Endothelial cell of umbilical vein (primary cell): ENCODE measurements around the gene POLR3A. TPM values are rescaled to one million over a fixed set of nuclear protein-coding genes. Genes with fewer than 3 reads are reported as not detected.
A peak's percentile ranks its signal among the peaks of the same experiment; 100 is the strongest.

Experiments
- BruUV-seq: library from RNA; stranded (reverse); fragments of 400-500 nt; replicated peaks from 2 replicates; lab custom pipeline; 2021; lab: Mats Ljungman, UMichigan
- CTCF ChIA-PET: fragments of 300-600, 350-600 bp; sonication (Branson Sonifier 250); formaldehyde crosslinking; loops from one replicate; lab custom pipeline; 2021; ENCODE audit warnings: antibody characterized with exemption, inconsistent platforms; lab: Charles Lee
- POLR2A ChIA-PET: fragments of 300-600, 350-600 bp; sonication (Branson Sonifier 250); formaldehyde crosslinking; loops from one replicate; lab custom pipeline; 2021; ENCODE audit warnings: antibody characterized with exemption, inconsistent platforms; lab: Charles Lee
- DNase-seq: peaks from one replicate; pipeline ENCODE4 v3.0.0-alpha.2; 2011; ENCODE audit warnings: low read depth, low spot score
- FAIRE-seq: peaks from 2 replicates; lab custom pipeline; 2011; peaks lifted over from hg19 to GRCh38; lab: Jason Lieb, UNC
- H2AFZ ChIP-seq: 2 replicates; pipeline ENCODE4 v1.6.0; 2012; ENCODE audit warnings: low read depth, low read length, control low read depth, inconsistent platforms
- H3K27ac ChIP-seq: 2 replicates; pipeline ENCODE4 v1.5.1; 2011; ENCODE audit warnings: low read depth, mild to moderate bottlenecking, control low read depth, low read length, moderate library complexity; ENCODE audit not compliant: insufficient read depth
- H3K27me3 ChIP-seq, 2 experiments: 2 replicates each; pipeline versions ENCODE4 v1.6.0 to v1.6.1; 2011; ENCODE audit warnings: low read length in 2 of 2, mixed read lengths in 1 of 2; ENCODE audit not compliant: control insufficient read depth in 2 of 2, insufficient read depth in 2 of 2
- H3K36me3 ChIP-seq, 2 experiments: 2 replicates in 1 of 2; 3 replicates in 1 of 2; pipeline ENCODE4 v1.5.1; 2011; ENCODE audit warnings: low read length in 2 of 2, mild to moderate bottlenecking in 1 of 2, moderate library complexity in 1 of 2; ENCODE audit not compliant: control insufficient read depth in 2 of 2, insufficient read depth in 2 of 2; ENCODE audit errors: extremely low read depth in 1 of 2
- H3K4me1 ChIP-seq: 3 replicates; pipeline ENCODE4 v1.5.1; 2011; ENCODE audit warnings: mild to moderate bottlenecking, low read length; ENCODE audit not compliant: control insufficient read depth, insufficient read depth; ENCODE audit errors: extremely low read depth
- H3K4me2 ChIP-seq: 2 replicates; pipeline ENCODE4 v1.6.1; 2011; ENCODE audit warnings: low read length, control low read depth, mixed read lengths; ENCODE audit not compliant: insufficient read depth
- H3K4me3 ChIP-seq, 3 experiments: fragments of 200-600 bp in 1 of 3; sonication (generic), shearing (Covaris generic) in 1 of 3; replicated peaks in 1 of 3; 2 replicates each; pipeline ENCODE4 v1.5.1; 2011 to 2016; ENCODE audit warnings: control low read depth in 3 of 3, low read length in 3 of 3, mild to moderate bottlenecking in 2 of 3, inconsistent platforms in 1 of 3, low read depth in 1 of 3, moderate library complexity in 1 of 3; ENCODE audit not compliant: insufficient read depth in 1 of 3
- H3K79me2 ChIP-seq: 2 replicates; pipeline ENCODE4 v1.6.0; 2012; ENCODE audit warnings: low read length, inconsistent platforms; ENCODE audit not compliant: control insufficient read depth, insufficient read depth
- H3K9ac ChIP-seq: replicated peaks from 2 replicates; pipeline ENCODE3; 2011; ENCODE audit warnings: low read length, control low read depth; ENCODE audit not compliant: insufficient read depth; ENCODE audit errors: extremely low read depth
- H3K9me1 ChIP-seq: replicated peaks from 3 replicates; pipeline ENCODE4 v1.6.0; 2011; ENCODE audit warnings: mild to moderate bottlenecking, low read length; ENCODE audit not compliant: control insufficient read depth, insufficient read depth; ENCODE audit errors: extremely low read depth
- H3K9me3 ChIP-seq: replicated peaks from 2 replicates; pipeline ENCODE4 v1.5.1; 2012; ENCODE audit warnings: low read length, inconsistent platforms; ENCODE audit not compliant: control insufficient read depth, insufficient read depth
- H4K20me1 ChIP-seq: replicated peaks from 2 replicates; pipeline ENCODE3; 2011; ENCODE audit warnings: mild to moderate bottlenecking, low read length; ENCODE audit not compliant: control insufficient read depth, insufficient read depth; ENCODE audit errors: extremely low read depth
- EZH2 ChIP-seq: IDR thresholded peaks from 2 replicates; pipeline ENCODE4 v1.6.1; 2012; ENCODE audit warnings: borderline replicate concordance, low read depth, mild to moderate bottlenecking, moderate library complexity, low read length, inconsistent platforms; ENCODE audit not compliant: severe bottlenecking
- FOS ChIP-seq: IDR thresholded peaks from 2 replicates; pipeline ENCODE4 v1.6.1; 2011; ENCODE audit warnings: mild to moderate bottlenecking, low read length, moderate library complexity, borderline replicate concordance; ENCODE audit not compliant: insufficient read depth
- GATA2 ChIP-seq: IDR thresholded peaks from 2 replicates; pipeline ENCODE4 v1.7.0; 2011; ENCODE audit warnings: low read depth, mild to moderate bottlenecking, moderate library complexity, mixed read lengths, low read length; ENCODE audit not compliant: insufficient read length, insufficient read depth
- JUN ChIP-seq: IDR thresholded peaks from 2 replicates; pipeline ENCODE4 v1.6.1; 2011; ENCODE audit warnings: borderline replicate concordance, low read depth; ENCODE audit not compliant: insufficient read length, insufficient read depth
- MYC ChIP-seq: IDR thresholded peaks from one replicate; pipeline ENCODE4 v1.6.1; 2011; ENCODE audit warnings: mild to moderate bottlenecking, low read depth, low read length
- POLR2A ChIP-seq: IDR thresholded peaks from 2 replicates; pipeline ENCODE4 v1.6.1; 2012; ENCODE audit warnings: low read depth, mild to moderate bottlenecking, control low read depth, low read length
- POLR2AphosphoS5 ChIP-seq: IDR thresholded peaks from 2 replicates; pipeline ENCODE4 v1.6.1; 2012; ENCODE audit warnings: low read depth, mild to moderate bottlenecking, control low read depth, low read length, moderate library complexity; ENCODE audit not compliant: insufficient read depth
- dilution Hi-C: fragments of 300-500 bp; cut with MboI; formaldehyde crosslinking; loops from one replicate; pipeline ENCODE4 v1.15.0; 2019; ENCODE audit warnings: low sequenced_read_pairs; ENCODE audit not compliant: extremely low pct_ligation_motif_present
- intact Hi-C: fragments of 100-400 bp; cut with micrococcal nuclease; formaldehyde crosslinking; loops from one replicate; pipeline ENCODE4 v1.10.0; 2022
- polyA plus RNA-seq, 4 experiments: library from polyadenylated mRNA; depleted of rRNA in 3 of 4; stranded (reverse) in 3 of 4; unstranded in 1 of 4; fragments of >200 nt; gene quantifications; 2 replicates each; pipeline versions ENCODE4 v1.2.1 to v1.2.3, GENCODE V29; 2011 to 2012; ENCODE audit warnings: missing spikeins in 1 of 4
- total RNA-seq: library from RNA; stranded (reverse); gene quantifications from 2 replicates; pipeline ENCODE4 v1.2.3, GENCODE V29; 2021
- TF ChIP-seq, protein P1 (sequence below): IDR thresholded peaks from 2 replicates; pipeline ENCODE4 v1.6.1; 2011; ENCODE audit not compliant: insufficient read depth, insufficient read length
- TF ChIP-seq, protein P2 (sequence below), 2 donors: IDR thresholded peaks; 1 replicate in 1 of 2; 2 replicates in 1 of 2; pipeline ENCODE4 v1.5.1; 2011; ENCODE audit warnings: low read length in 2 of 2, mild to moderate bottlenecking in 2 of 2, moderate library complexity in 2 of 2, control low read depth in 1 of 2, inconsistent platforms in 1 of 2, low read depth in 1 of 2; ENCODE audit not compliant: insufficient read depth in 1 of 2; ENCODE audit errors: extremely low read depth in 1 of 2

POLR3A gene
- total and polyA plus RNA-seq, 2 donors (not counting 3 experiments of a cell fraction or from before 2014, with no cell fraction given): 9.5 to 25.3 TPM

DNA sequence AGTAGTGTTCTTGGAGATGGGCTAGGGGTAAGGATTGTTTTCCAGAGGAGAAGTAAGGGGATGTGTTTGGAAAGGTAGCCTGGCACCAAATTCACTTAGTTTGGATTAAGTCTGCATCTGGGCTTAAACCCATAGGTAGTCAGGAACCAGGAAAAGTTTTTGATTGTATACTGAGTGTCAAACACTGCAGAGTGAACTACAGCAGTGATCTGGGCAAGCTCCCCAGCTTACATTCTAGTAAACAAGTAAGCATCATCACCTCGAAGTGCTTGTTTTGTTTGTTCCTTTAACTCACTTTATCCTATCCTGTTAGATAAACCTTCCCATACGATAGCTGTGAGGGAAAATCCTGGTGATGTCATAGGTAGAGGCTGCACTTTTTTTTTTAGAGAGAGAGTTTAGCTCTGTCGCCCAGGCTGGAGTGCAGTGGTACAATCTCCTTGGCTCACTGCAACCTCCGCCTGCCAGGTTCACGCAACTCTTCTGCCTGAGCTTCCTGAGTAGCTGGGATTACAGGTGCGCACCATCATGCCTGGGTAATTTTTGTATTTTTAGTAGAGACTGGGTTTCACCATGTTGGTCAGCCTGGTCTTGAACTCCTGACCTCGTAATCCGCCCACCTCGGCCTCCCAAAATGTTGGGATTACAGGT is 6.7 kb upstream of the POLR3A start:
- intact Hi-C loops (loop anchor here (5.0 kb wide), 1 partner anchor 1206 kb away; no protein-coding TSS in a partner anchor), dilution Hi-C loops (no loop called here)
- Histone ChIP-seq H3K4me2 (peak overlapping the region; percentile 71), H3K9me3 (no peaks in the 10 kb centered on the region), H4K20me1 (peaks cover 14% of the 10 kb centered on the region), H3K36me3 (peaks cover 32 to 44% of the 10 kb centered on the region in 2 experiments), H2AFZ (no peak overlapping the region), H3K4me1 (peaks cover 51% of the 10 kb centered on the region), H3K27ac (no peak overlapping the region), H3K4me3 (peak overlapping the region in 1 of 3 experiments; percentile 91), H3K27me3 (no peaks in the 10 kb centered on the region), H3K79me2 (peaks cover 73% of the 10 kb centered on the region), H3K9ac (no peak overlapping the region), H3K9me1 (no peaks in the 10 kb centered on the region)
- ChIA-PET CTCF (interaction anchor here (2.7 kb wide), 1 partner anchor 10 kb away, joined by 18 read pairs; no protein-coding TSS in a partner anchor), POLR2A (interaction anchor here (0.7 kb wide), 1 partner anchor 27 kb away, joined by 3 read pairs; no protein-coding TSS in a partner anchor)
- no TSS peak for BruUV-seq
- DNase-seq (no peak), FAIRE-seq (no peak)
- TF ChIP-seq POLR2AphosphoS5 (peak; percentile 5), MYC (no peak)

- BruUV-seq: no TSS peak
- Histone ChIP-seq H4K20me1 (peaks cover 14% of the 10 kb centered on the region), H3K4me3 (peak overlapping the region in 1 of 3 experiments; percentile 91), H3K36me3 (peaks cover 27 to 38% of the 10 kb centered on the region in 2 experiments), H2AFZ (no peak overlapping the region), H3K27ac (peak overlapping the region; percentile 27), H3K9ac (no peak overlapping the region), H3K9me3 (no peaks in the 10 kb centered on the region), H3K4me1 (peaks cover 48% of the 10 kb centered on the region), H3K27me3 (no peaks in the 10 kb centered on the region), H3K9me1 (no peaks in the 10 kb centered on the region), H3K79me2 (peaks cover 66% of the 10 kb centered on the region), H3K4me2 (peak overlapping the region; percentile 71)
- CTCF ChIA-PET: interaction anchor here (2.7 kb wide), 1 partner anchor 11 kb away, joined by 18 read pairs; no protein-coding TSS in a partner anchor
- dilution Hi-C loops: no loop called here
- POLR2A ChIA-PET: no interaction called here
- no peak for FAIRE-seq
- intact Hi-C loops: loop anchor here (5.0 kb wide), 1 partner anchor 1207 kb away; no protein-coding TSS in a partner anchor
- TF ChIP-seq MYC (no peak), FOS (no peak), EZH2 (no peak), POLR2A (no peak), POLR2AphosphoS5 (no peak), GATA2 (no peak), JUN (no peak)
- TF ChIP-seq, protein P1, sequence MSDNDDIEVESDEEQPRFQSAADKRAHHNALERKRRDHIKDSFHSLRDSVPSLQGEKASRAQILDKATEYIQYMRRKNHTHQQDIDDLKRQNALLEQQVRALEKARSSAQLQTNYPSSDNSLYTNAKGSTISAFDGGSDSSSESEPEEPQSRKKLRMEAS: no peak
- TF ChIP-seq, protein P2, sequence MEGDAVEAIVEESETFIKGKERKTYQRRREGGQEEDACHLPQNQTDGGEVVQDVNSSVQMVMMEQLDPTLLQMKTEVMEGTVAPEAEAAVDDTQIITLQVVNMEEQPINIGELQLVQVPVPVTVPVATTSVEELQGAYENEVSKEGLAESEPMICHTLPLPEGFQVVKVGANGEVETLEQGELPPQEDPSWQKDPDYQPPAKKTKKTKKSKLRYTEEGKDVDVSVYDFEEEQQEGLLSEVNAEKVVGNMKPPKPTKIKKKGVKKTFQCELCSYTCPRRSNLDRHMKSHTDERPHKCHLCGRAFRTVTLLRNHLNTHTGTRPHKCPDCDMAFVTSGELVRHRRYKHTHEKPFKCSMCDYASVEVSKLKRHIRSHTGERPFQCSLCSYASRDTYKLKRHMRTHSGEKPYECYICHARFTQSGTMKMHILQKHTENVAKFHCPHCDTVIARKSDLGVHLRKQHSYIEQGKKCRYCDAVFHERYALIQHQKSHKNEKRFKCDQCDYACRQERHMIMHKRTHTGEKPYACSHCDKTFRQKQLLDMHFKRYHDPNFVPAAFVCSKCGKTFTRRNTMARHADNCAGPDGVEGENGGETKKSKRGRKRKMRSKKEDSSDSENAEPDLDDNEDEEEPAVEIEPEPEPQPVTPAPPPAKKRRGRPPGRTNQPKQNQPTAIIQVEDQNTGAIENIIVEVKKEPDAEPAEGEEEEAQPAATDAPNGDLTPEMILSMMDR (IDR thresholded peaks at IDR 0.05; ENCODE audit: extremely low read depth in 1 of 2, insufficient read depth in 1 of 2, low read depth in 1 of 2, low read length in 2 of 2): no peak
- DNase-seq: no peak
Measured at GRCh38 chr10:78035437-78035836, 6.1 kb upstream of the POLR3A start.
